Nucleus accumbens (tissue), 56 donors: ENCODE results near the gene SERP2.

Source experiments
- DNase-seq, 56 donors: peaks; one replicate each; lab custom pipeline; 2025; lab: John Stamatoyannopoulos, UW

The SERP2 gene

DNA sequence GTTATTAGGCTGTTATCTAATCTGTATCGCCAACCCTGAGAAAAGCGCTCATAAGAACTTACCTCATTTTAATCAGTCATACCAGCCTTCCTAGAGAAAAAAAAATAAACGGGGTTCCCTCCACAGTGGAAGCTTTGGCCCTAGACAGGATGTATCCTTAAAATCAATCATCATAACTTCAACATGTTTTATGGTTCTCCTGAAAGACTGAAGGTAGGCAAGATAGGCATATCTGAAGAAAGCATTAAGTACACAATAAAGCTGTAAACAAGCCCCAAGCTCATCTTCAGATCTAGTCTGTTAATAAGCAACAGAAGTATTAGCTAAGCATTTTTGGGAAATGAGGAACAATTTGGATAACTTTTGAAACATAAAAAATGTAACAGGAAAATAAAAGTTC lies 18.7 kb upstream of the SERP2 start:
- no peak for DNase-seq

DNA sequence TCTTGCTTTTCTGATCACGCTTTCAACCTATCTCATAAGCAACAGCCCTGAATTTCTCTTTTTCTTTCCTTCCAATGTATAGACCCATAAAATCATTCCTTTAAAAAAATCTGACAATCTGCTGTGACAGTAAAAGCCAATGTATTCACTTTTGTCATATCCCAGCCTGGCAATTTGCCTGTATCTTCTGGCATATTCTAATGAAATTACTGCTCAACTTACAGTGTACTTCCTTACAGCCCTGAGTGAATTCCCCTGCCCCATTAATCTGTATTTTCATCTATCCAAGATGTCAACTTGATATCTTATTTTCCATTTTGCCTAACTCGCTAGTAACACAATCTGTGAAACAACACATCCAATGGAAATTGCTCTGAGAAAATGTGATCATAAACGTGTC lies 18.0 kb upstream of the SERP2 start:
- DNase-seq = no peak

DNA sequence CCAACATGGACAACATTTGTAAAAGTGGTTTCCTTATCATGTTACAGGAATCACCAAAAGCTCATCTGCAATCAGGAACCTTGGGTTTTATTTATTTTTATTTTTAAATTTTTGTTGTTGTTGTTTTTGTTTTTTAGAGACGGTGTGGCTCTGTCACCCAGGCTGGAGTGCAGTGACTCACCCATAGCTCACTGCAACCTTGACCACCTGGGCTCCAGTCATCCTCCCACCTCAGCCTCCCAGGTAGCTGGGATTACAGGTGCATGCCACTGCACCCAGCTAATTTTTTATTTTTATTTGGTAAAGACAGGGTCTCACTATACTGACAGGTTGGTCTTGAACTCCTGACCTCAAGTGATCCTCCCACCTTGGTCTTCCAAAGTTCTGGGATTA lies 13.6 kb upstream of the SERP2 start:
- DNase-seq = no peak

DNA sequence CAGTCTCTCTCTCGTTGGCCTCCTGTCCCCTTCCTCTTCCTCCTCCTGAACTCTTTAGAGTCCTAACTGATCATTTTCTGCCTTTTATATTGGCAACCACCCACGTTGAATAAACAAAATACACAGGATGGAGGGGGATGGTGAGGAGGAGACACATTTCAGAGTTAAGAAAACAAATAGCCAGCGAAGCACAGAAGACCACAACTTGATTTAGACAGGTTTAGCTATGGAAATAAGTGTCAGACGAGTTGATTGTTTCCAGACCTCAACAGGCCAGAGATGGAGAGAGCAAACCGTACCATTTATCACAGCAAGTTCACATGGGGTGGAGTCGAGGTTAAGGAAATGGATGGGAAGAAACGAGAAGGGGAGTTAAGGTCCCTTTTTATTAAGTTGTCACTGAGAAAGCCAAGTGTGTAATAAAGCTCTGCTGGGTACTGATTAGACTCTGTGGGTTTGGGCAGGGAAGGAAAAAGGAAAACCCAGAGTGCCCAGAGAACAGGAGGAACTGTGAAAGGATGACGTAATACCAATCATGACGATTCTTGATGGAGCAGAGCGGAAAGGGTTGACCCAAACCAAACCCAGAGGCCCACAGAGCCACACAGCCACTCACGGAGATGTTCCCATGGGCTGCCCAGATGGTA lies 11.1 kb upstream of the SERP2 start:
- DNase-seq = no peak

DNA sequence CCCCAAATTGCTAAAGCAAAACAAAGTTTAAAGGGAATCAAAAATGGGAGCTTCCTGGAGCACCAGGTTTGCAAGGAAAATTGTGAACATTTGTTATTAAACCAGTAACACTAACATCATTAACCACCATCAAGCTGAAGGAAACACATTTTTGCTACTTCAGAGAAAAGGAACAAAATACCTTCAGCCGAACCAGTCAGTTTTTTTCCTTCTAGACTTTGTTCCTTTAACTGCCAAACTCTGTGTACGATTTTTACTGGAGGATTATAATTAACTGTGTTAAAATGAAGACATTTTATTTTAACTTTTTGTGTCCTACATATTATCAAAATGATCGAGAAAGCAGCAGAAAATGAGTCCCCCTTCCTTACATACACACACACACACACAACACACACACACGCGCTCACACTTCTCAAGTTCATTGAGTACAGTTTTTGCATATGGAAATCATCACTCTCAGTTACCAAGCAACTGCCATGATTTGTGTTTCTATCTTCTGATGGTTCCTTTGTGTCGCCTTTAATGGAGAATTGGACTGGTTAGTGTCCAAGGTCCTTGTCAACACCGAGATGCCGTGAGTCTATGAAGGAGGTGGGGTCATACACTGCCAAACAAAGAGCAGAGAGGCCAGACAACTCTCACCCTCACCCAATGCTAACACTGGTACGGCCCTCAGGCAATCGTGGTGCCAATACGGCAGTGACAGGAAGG lies 9.8 kb upstream of the SERP2 start:
- no peak for DNase-seq

DNA sequence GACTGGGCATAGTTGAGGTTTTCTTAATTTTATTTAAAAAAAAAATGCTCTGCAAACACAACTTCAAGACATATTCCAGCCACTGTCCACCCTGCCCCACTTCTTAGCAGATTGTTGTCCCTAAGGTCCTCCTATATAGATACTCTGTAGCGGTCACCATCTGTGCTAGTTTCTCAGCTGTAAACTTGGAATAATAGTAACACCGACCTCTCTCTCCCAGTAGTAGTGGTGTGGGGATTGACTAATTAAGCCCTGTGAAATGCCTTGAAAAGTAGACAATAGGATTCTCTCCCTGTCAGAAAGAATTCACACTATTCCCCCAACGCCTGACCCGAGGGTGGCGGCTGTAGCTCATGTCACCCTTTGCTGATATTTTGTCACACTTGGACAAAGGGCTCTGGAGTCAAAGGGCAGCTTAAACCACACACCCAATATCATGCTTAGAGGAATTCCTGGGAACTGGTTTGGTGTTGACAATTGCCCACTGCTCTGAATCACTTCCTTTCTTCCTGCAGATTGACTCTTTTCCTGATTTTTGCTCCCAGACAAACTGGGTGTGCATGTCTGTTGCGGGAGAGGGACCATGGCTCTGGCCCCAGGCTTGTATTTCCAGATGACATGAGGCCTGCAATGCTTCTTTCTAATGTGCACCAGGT lies 9.2 kb upstream of the SERP2 start:
- DNase-seq = no peak

DNA sequence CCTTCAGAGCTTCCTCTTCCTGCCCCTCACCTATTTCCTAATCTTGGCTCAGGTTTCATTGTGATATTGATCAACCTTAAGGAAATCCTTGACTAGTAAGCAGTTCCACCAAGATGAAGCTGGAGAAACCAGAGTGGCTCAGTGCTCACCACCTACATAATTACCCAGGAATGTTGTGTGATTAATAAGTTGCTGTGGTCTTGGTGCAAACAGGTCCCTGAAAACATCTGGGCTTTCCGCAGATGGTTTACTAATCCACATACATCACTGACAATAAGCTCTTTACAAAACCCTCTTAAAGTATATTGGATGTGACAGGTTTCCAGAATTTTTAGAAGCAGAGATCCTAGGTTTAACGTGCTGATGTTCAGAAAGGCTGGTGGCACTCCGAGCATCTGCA lies 8.6 kb upstream of the SERP2 start:
- no peak for DNase-seq

DNA sequence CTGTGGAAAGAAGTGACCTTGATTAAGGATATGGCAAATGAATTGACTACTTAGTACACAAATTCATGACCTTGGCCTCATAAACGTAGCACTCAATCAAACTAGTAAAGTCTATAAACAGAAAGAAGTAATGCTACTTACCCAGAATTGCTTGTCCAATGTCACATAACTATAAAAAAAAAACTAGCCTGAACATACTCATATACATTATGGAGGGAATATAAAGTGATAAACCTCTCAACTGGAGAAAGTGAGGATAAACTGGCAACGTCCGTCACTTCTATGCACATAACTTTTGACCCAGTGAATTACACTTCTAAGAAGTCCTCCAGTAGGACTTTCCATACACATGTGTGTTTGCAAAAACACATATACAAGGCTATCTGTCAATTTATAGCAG lies 7.7 kb upstream of the SERP2 start:
- no peak for DNase-seq

DNA sequence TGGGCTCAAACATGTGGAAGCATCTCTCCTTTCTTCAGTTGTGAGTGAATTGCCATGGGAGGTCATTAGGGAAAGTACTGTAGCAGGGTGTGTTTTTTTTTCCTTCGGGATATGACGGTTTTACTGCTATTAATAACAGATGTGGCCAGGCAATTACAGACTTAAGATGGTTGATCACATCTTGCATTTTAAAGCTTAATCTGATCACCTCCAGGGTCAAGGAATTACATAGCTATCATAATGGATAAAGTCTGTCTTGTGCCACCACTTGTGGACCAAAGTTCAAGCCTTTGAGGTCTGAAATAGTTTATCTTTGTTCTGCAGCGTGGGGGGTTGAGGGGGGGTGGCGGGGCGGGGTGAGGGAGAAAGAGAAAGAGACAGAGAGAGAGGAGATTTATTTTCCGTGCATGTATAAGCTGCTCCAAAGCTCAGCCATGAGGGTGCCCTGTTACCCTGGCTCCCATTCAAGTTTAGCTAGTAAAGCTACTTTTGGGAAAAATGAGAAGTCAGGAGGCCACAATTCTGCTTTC lies 5.5 kb upstream of the SERP2 start:
- DNase-seq = no peak

DNA sequence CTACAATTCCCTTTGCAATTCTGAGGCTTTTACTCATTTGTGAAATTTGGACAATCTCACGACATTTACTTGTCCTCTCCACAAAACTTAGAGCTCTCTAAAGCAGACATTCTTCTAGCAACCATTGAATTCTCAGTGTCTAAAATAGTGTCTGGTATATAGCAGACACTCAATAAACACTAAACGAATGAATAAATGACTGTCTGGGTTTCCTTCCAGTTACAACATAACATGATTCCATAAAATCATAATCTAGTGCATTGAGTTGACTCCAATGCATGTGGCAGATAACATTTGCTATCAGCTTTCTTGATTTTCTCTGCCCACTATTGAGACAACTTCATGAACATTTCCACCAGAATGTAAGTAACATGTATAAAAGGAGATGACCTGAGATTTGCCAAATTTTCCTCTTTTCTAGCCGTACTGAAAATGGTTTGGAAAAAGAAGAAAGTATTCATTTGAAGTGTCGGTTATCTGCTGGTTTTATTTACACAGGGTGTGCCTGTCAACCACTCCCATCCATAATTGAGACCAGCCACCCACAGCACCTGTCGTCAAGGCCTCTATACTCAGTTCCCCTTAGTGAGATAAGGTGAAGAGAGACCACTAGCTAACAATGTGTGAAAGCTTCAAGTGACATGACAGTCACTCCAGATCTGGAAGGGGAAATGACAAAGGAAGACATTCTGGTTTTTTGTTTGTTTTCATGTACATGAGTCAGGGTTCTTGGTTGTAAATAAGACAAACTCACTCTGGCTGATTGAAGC lies 4.8 kb upstream of the SERP2 start:
- DNase-seq = no peak

DNA sequence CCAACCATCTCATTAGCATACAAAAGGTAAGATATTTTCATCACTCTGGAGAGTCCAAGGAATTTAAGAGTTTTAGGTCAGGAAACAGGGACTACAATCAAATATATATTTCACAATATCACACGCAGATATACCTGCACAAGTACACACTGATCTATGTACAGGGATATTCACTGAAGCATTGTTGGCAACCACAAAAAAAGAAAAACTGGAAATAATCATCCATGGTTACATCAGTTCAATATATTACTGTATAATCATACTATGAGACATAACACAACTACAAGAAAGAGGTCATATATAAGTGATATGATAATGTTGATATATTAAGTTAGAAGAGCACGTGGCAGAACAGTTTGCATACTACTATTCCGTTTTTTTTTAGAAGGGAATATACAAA lies 2.2 kb upstream of the SERP2 start:
- no peak for DNase-seq

DNA sequence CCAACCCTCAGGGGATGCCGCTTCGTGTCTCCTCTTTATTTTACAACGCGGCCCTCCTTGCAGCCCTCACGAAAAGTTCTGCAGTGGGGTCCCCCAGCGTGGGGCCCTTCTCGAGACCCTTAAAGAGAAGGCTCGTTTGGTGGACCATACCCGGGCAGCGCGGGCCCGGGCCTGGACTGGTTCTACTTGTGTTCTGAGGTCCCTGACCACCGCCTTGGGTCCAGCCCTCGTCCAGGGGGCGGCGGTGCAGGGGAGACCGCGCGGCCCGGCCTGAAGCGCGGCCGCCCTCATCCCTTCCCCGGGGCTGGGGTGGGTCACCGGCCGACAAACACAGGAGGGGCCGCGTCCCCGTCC lies 400 bp upstream of the SERP2 start:
- DNase-seq = peak in 4 of 56 donors; percentile 22 to 52 (median 48)

DNA sequence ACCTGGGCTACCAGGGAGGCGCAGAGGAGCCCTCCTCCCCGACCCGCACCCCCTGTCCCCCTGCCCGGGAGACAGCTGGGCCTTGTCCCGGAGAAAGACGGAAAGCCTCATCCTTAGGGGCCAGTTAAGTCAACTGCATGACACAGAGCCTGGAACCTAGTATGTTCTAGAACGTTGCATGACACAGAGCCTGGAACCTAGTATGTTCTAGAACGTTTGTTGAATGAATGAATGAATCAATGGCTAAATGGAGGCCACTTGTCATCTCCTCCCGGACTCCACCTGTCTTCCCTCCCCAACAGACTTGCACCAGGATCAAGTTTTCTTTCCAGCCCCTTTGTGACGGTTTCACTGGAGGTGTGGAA lies 706 bp downstream of the SERP2 start:
- peak in 2 of 56 donors; percentile 48 to 63 for DNase-seq

DNA sequence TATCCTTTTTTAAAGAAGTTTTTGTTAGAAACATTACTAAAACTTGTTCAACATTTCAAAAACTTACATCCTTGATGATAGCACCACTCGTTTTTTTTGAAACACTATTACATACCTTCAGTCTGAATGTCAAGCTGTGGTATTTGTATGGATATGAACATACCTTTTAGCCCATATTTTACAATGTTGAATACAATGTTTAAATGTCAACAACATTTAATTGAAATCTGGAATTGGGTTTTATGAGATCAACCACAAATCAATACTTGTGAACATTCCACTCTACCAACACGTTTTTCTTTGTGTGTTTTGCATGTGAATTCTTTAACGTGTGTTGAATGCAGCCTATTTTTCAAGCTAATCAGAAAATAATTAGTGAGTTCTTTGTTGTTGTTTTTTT lies 4.7 kb downstream of the SERP2 start:
- no peak for DNase-seq

DNA sequence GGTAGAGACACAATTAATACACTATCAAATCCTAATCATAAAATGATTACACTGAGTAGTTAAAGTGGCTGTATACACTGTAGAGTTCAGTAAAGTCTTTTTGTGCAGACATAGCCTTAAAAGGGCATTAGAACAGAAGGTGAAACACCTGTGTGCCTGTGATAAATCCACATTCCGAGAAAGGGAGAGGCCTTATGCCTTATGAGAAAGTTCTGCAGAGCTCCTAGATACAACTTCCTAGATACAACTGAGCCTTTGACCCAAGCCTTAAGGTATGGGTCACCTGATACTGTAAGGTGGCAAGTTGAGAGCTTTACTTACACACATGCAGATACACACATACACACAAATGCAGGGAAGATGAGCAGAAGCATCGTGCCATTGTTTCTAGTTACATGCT lies 6.3 kb downstream of the SERP2 start:
- no peak for DNase-seq

DNA sequence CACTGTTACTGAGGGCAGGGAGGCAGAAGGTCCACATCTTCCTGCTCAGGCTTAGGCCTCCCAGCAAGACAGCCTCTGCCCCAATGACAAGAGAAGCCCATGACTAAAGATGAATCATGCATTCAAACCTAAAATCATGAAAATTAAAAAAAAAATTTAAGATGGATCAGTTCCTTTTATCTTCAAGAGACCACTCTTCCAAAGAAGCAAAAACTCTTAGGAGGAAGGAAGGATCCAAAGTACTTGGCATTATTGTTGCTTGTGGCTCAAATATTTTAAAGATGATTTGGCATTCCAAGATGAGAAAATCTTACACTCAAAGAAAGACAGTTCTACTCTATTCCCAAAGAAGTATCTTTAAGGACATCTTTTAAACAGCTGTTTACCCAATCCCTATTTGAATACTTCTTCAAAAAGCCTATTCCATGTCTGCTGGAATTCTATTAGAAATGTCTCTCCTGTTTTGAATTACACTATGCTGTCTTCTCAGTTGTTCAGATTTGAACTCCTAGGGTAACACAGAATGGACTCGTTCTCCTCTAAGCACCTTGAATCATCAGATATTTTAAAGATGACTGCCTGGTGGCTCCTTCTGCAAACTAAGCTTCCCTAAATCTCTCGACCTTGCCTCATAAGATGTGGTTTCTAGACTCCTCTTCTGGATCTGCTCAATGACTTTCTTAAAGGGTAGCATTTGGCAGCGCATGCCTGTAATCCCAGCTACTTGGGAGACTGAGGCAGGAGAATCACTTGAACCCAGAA lies 7.0 kb downstream of the SERP2 start:
- no peak for DNase-seq

DNA sequence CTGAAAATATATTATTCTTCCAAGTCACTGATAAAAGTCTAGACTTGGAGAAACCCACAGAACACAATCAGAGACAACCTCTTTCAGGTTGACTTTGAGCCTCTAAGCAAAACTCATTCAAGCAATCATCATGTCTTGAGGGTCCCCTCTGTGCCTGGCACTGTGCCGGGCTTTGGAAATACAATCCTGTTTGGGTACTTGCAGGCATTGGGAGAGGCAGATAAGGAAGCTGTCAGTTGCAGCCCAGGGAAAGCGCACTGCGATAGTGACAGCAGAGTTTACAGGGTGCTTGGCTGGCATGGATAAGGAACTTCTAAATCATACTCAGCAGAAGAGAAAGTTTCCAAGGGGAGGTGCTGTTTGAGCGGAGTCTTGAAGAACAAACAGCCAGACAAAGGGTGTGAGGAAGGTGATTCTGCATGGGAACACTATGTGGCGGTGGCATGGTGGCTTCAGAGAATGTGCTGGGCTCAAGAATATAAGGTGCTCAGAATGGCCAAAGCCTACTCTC lies 9.1 kb downstream of the SERP2 start:
- DNase-seq = no peak

DNA sequence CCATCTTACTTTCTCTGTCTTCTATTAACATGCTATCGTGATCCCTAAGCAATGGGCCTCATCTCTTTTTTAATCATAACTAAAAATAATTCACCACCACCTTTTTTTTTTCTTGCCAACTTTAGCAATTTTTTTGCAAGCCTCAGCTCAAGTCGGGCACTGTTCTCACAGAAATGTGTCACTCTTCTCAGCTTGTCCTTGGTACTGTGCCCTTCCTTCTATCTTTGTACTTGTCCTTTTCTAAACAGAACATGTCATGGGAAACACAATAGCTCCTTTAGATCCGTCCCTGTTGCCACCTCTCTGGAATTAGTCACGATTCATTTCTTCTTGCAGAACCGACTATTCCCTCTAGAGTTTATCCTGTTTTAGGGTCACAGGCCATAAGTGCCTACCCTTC lies 10.3 kb downstream of the SERP2 start:
- no peak for DNase-seq

DNA sequence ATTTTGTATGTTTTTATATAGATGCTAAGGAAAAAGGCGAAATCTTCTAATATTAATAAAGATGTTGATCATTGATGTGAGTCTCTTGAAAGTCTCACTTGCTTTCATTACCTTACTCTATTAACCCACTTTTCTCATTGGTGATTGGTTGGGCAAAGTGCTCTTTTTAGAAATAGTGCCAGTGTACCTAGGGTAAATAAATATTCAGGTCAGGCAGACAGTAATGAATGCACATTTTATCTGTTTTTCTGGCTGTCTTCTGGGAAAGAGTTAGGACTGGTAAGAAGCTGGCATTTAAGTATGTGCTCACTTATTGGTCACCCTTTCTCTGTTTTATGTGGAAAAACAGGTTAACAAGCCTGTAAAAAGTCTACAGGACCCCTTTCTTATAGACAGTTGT lies 11.2 kb downstream of the SERP2 start:
- no peak for DNase-seq

DNA sequence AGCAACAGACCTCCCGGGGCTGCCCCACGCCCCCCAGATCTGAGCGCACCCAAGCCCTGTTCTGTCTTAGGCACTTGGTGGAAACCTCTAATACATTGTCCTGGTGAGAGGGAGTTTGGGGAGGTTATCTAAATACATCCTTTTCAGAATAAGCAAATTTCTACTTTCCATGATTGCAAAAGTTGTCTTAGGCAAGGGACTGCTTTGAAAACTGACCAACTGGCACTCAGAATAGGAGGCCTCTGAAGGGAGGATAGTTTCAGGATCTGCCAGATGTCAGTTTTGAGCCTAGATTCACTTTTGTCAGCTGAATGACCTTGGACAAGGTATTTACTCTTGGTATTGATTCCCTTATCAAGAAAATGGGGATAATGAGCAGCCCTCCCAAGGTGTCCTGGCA lies 11.8 kb downstream of the SERP2 start:
- DNase-seq = no peak
